NCI-H748 (cell line): Measurements from ENCODE around the gene PRDM16.

Source experiments
- DNase-seq: peaks from one replicate; lab custom pipeline; 2025; ENCODE audit not compliant: unreplicated experiment; lab: John Stamatoyannopoulos, UW

PRDM16 gene

GRCh38 chr1:3403388-3404231, 334.6 kb downstream of the PRDM16 start:
- DNase-seq, result peak; percentile 84

- DNase-seq, result no peak
Observed at GRCh38 chr1:3404301-3404700, 335.3 kb downstream of the PRDM16 start.

GRCh38 chr1:3404801-3405200, 335.8 kb downstream of the PRDM16 start:
- no peak for DNase-seq

- no peak for DNase-seq
Observed at GRCh38 chr1:3405491-3405890, 336.5 kb downstream of the PRDM16 start.

- DNase-seq, result no peak
Observed at GRCh38 chr1:3405974-3406867, 337.2 kb downstream of the PRDM16 start.

GRCh38 chr1:3407021-3407420, 338.0 kb downstream of the PRDM16 start:
- no peak for DNase-seq

- DNase-seq, result no peak
Observed at GRCh38 chr1:3408751-3409266, 339.8 kb downstream of the PRDM16 start.

GRCh38 chr1:3409366-3410141, 340.6 kb downstream of the PRDM16 start:
- no peak for DNase-seq

GRCh38 chr1:3410142-3410925, 341.3 kb downstream of the PRDM16 start:
- DNase-seq, result peak; percentile 66

GRCh38 chr1:3411806-3412205, 342.8 kb downstream of the PRDM16 start:
- DNase-seq, result no peak

- DNase-seq, result no peak
Observed at GRCh38 chr1:3412376-3412775, 343.4 kb downstream of the PRDM16 start.

- DNase-seq, result no peak
Observed at GRCh38 chr1:3413975-3414710, 345.1 kb downstream of the PRDM16 start.

GRCh38 chr1:3415260-3416090, 346.5 kb downstream of the PRDM16 start:
- peak; percentile 13 for DNase-seq

- DNase-seq, result no peak
Observed at GRCh38 chr1:3417082-3417739, 348.2 kb downstream of the PRDM16 start.

- DNase-seq, result no peak
Observed at GRCh38 chr1:3417934-3418333, 348.9 kb downstream of the PRDM16 start.

GRCh38 chr1:3418600-3418999, 349.6 kb downstream of the PRDM16 start:
- DNase-seq, result no peak

- peak; percentile 30 for DNase-seq
Observed at GRCh38 chr1:3419415-3420204, 350.6 kb downstream of the PRDM16 start.
